HCT116 (cell line): Measurements from ENCODE around the gene E2F1. TPM values are rescaled to one million over a fixed set of nuclear protein-coding genes. Genes with fewer than 3 reads are reported as not detected.

Experiments used
- ATAC-seq: fragments of 200-7000 bp; cut with Tn5 transposase; 2 replicates; pipeline ENCODE4 v1.9.1; 2020; ENCODE audit warnings: mild to moderate bottlenecking, moderate library complexity
- BruUV-seq: library from RNA; stranded (reverse); fragments of 400-500 nt; replicated peaks from 2 replicates; lab custom pipeline; 2021; lab: Mats Ljungman, UMichigan
- CTCF ChIA-PET: fragments of 300-600 bp; sonication (Branson Sonifier 250); formaldehyde crosslinking; loops from one replicate; lab custom pipeline; 2021; ENCODE audit warnings: antibody characterized with exemption; lab: Charles Lee
- POLR2A ChIA-PET: fragments of 300-600, 350-600 bp; sonication (Branson Sonifier 250); formaldehyde crosslinking; loops from one replicate; lab custom pipeline; 2021; ENCODE audit warnings: antibody characterized with exemption; lab: Charles Lee
- RAD21 ChIA-PET, 2 experiments: fragments of 300-600 bp; sonication (Branson Sonifier 250); formaldehyde crosslinking; loops; one replicate each; lab custom pipeline; 2023; ENCODE audit warnings: low total read pairs in 2 of 2; ENCODE audit not compliant: uncharacterized antibody in 2 of 2, unreplicated experiment in 2 of 2, low non-redundant PET in 1 of 2; lab: Charles Lee
- DNase-seq: peaks from one replicate; pipeline ENCODE4 v3.0.0-alpha.2; 2010; ENCODE audit warnings: low read depth, low spot score
- H2AFZ ChIP-seq: fragments of 200-600 bp; shearing (Covaris generic), sonication (generic); 2 replicates; pipeline ENCODE4 v1.6.1; 2017; ENCODE audit warnings: low read depth, mixed run types, mixed read lengths, antibody characterized with exemption, low read length; ENCODE audit not compliant: poor library complexity, severe bottlenecking
- H3K27ac ChIP-seq: 2 replicates; pipeline ENCODE4 v1.5.1; 2012; ENCODE audit warnings: low read depth, low read length
- H3K27me3 ChIP-seq: fragments of 200-600 bp; sonication (generic); 2 replicates; pipeline ENCODE4 v1.6.1; 2016; ENCODE audit warnings: mixed run types, low read length, mixed read lengths; ENCODE audit not compliant: insufficient read depth
- H3K36me3 ChIP-seq, 2 experiments: fragments of 200-500 bp in 1 of 2; fragments of 200-600 bp in 1 of 2; sonication (Bioruptor generic) in 1 of 2; sonication (generic) in 1 of 2; 2 replicates each; pipeline versions ENCODE4 v1.5.1 to v1.6.1; 2014 to 2016; ENCODE audit warnings: low read length in 2 of 2, inconsistent platforms in 1 of 2, mixed read lengths in 1 of 2, mixed run types in 1 of 2; ENCODE audit not compliant: insufficient read depth in 2 of 2, control insufficient read depth in 1 of 2
- H3K4me1 ChIP-seq, 2 experiments: fragments of 200-600 bp in 1 of 2; sonication (generic) in 1 of 2; 2 replicates each; pipeline versions ENCODE4 v1.5.1 to v1.6.1; 2012 to 2017; ENCODE audit warnings: low read length in 2 of 2, inconsistent platforms in 1 of 2, mild to moderate bottlenecking in 1 of 2, mixed read lengths in 1 of 2, mixed run types in 1 of 2, moderate library complexity in 1 of 2; ENCODE audit not compliant: insufficient read depth in 2 of 2, control insufficient read depth in 1 of 2
- H3K4me2 ChIP-seq: fragments of 200-600 bp; sonication (generic); 2 replicates; pipeline ENCODE4 v1.6.1; 2017; ENCODE audit warnings: mixed run types, low read length, mixed read lengths
- H3K4me3 ChIP-seq, 2 experiments: fragments of 200-600 bp in 1 of 2; sonication (generic) in 1 of 2; replicated peaks in 1 of 2; 2 replicates each; pipeline ENCODE4 v1.5.1; 2011 to 2016; ENCODE audit warnings: low read length in 2 of 2, control low read depth in 1 of 2, low read depth in 1 of 2, mild to moderate bottlenecking in 1 of 2, mixed read lengths in 1 of 2, mixed run types in 1 of 2
- H3K79me2 ChIP-seq: fragments of 200-600 bp; sonication (generic); 2 replicates; pipeline ENCODE4 v1.6.1; 2017; ENCODE audit warnings: mild to moderate bottlenecking, mixed run types, low read length, moderate library complexity, mixed read lengths; ENCODE audit not compliant: insufficient read depth
- H3K9ac ChIP-seq: fragments of 200-600 bp; sonication (generic); 2 replicates; pipeline ENCODE4 v1.6.1; 2016; ENCODE audit warnings: low read length, mixed read lengths
- H3K9me2 ChIP-seq: fragments of 200-600 bp; sonication (generic), shearing (Covaris generic); 2 replicates; pipeline ENCODE4 v1.6.1; 2017; ENCODE audit warnings: mixed run types, mild to moderate bottlenecking, moderate library complexity; ENCODE audit not compliant: insufficient read depth
- H3K9me3 ChIP-seq, 2 experiments: fragments of 200-500 bp in 1 of 2; fragments of 200-600 bp in 1 of 2; sonication (Bioruptor generic) in 1 of 2; sonication (generic) in 1 of 2; 2 replicates each; pipeline ENCODE4 v1.6.1; 2014 to 2017; ENCODE audit warnings: low read length in 2 of 2, mixed read lengths in 2 of 2, inconsistent platforms in 1 of 2, low read depth in 1 of 2, mild to moderate bottlenecking in 1 of 2, mixed run types in 1 of 2, moderate library complexity in 1 of 2; ENCODE audit not compliant: control insufficient read depth in 1 of 2, insufficient read depth in 1 of 2
- H4K20me1 ChIP-seq: fragments of 200-600 bp; sonication (generic), shearing (Covaris generic); 2 replicates; pipeline ENCODE4 v1.6.1; 2017; ENCODE audit warnings: mixed run types, mild to moderate bottlenecking, moderate library complexity; ENCODE audit not compliant: insufficient read depth
- CEBPB ChIP-seq: IDR thresholded peaks from 2 replicates; pipeline ENCODE4 v1.6.1; 2012; ENCODE audit warnings: low read depth
- EGR1 ChIP-seq: IDR thresholded peaks from 2 replicates; pipeline ENCODE4 v1.6.1; 2012; ENCODE audit warnings: low read depth
- EZH2 ChIP-seq: fragments of 200-600 bp; sonication (generic); IDR thresholded peaks from 2 replicates; pipeline ENCODE4 v1.6.1; 2017; ENCODE audit warnings: antibody characterized with exemption, mixed run types
- EZH2phosphoT487 ChIP-seq: fragments of 200-600 bp; IDR thresholded peaks from 2 replicates; pipeline ENCODE4 v1.6.1; 2018; ENCODE audit warnings: antibody characterized with exemption, borderline replicate concordance
- FOSL1 ChIP-seq: IDR thresholded peaks from 2 replicates; pipeline ENCODE4 v1.6.1; 2012; ENCODE audit warnings: low read depth
- POLR2A ChIP-seq: IDR thresholded peaks from 2 replicates; pipeline ENCODE4 v1.7.0; 2011; ENCODE audit warnings: borderline replicate concordance; ENCODE audit not compliant: insufficient read depth, insufficient read length; ENCODE audit errors: extremely low read depth
- RAD21 ChIP-seq: IDR thresholded peaks from 2 replicates; pipeline ENCODE4 v1.6.1; 2012; ENCODE audit warnings: low read depth, mild to moderate bottlenecking
- SIN3A ChIP-seq: IDR thresholded peaks from 2 replicates; pipeline ENCODE4 v1.6.1; 2012; ENCODE audit warnings: low read depth
- SP1 ChIP-seq: IDR thresholded peaks from 2 replicates; pipeline ENCODE4 v1.6.1; 2012; ENCODE audit warnings: low read depth
- ZFX ChIP-seq: fragments of 450-650 bp; IDR thresholded peaks from 2 replicates; pipeline ENCODE4 v1.6.1; 2017
- ZNF274 ChIP-seq: fragments of 200-500 bp; sonication (Bioruptor generic); IDR thresholded peaks from 2 replicates; pipeline ENCODE4 v1.6.1; 2014; ENCODE audit warnings: mild to moderate bottlenecking, low read depth, low read length, inconsistent platforms
- intact Hi-C: fragments of 100-400 bp; cut with micrococcal nuclease; formaldehyde crosslinking; loops from 2 replicates; pipeline ENCODE4 v1.10.0; 2022
- total RNA-seq: library from RNA; stranded (reverse); gene quantifications from one replicate; pipeline ENCODE4 v1.2.1, GENCODE V29; 2021; ENCODE audit not compliant: unreplicated experiment
- TF ChIP-seq, protein P1 (sequence below): IDR thresholded peaks from 2 replicates; pipeline ENCODE4 v1.6.1; 2012; ENCODE audit warnings: low read depth
- TF ChIP-seq, protein P2 (sequence below): IDR thresholded peaks from 2 replicates; pipeline ENCODE4 v1.6.1; 2011; ENCODE audit warnings: mild to moderate bottlenecking, low read length, moderate library complexity; ENCODE audit not compliant: insufficient replicate concordance; ENCODE audit errors: extremely low read depth
- TF ChIP-seq, protein P3 (sequence below), 3 experiments: fragments of 200-600 bp in 1 of 3; sonication (generic) in 1 of 3; IDR thresholded peaks in 2 of 3; conservative IDR thresholded peaks in 1 of 3; 2 replicates each; pipeline ENCODE4 v1.5.1; 2012 to 2017; ENCODE audit warnings: low read depth in 2 of 3, low read length in 2 of 3, antibody characterized with exemption in 1 of 3, borderline replicate concordance in 1 of 3, control low read depth in 1 of 3, mild to moderate bottlenecking in 1 of 3, mixed read lengths in 1 of 3, mixed run types in 1 of 3, moderate library complexity in 1 of 3; ENCODE audit not compliant: insufficient read depth in 1 of 3

E2F1 gene
- total RNA-seq, 1 experiment from 2014 or later = 30.9 TPM

DNA sequence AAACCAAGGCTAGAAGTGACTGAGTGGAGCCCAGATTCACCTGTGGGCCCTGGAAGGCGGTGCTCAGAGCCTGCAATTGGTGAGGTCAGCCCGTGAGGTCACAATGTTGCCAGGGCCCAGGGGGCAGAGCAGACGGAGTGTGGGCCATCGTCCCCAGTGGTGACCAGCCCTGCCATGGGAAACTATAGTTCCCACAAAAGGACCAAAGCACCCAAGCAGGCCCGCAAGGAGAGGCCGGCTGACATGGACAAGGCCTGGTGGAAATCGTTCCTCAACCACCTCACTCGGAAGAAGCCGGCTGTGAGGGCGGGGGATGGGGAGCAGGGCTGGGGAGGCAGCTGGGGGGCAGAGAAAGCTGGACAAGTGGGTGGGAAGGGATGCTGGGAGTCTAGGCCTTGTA, 24.0 kb downstream of the E2F1 start, which contains the start of gene C20orf144 (continued):
- no peak for TF ChIP-seq EGR1
- TF ChIP-seq EZH2phosphoT487 = no peak
- TF ChIP-seq RAD21 = no peak
- no peak for TF ChIP-seq SP1
- no peak for TF ChIP-seq SIN3A
- TF ChIP-seq, all 23 proteins: peak for 0

DNA sequence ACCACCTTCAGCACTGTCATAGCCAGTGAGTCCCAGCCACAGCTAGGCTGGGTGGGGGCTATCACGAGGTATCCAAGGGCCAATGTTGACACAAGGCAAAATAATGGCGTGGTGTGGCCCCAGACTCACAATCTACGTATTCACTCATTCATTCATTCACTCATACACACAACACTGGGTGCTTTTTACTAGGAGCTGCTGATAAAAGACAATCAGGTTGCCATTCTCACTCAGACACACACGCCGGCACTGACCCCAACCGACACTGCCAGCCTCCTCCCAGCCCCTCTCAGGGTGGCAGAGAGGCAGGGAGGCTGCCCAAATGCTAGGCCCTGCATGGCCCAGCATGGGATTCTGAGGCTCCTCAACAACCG, 25.5 kb downstream of the E2F1 start:
- RAD21 ChIA-PET = interaction anchor here in 1 of 2 experiments (0.6 kb wide), 1 partner anchor 217 kb away, joined by 5 read pairs; the partner anchor contains the start of gene SNTA1
- Histone ChIP-seq H3K36me3 (peaks cover 0 to 3% of the 10 kb centered on the region in 2 experiments; a peak in 1 of 4 replicates), H4K20me1 (no peaks in the 10 kb centered on the region), H3K4me2 (no peak overlapping the region), H3K9ac (no peak overlapping the region), H3K4me1 (peaks cover 9 to 22% of the 10 kb centered on the region in 2 experiments), H3K27me3 (no peaks in the 10 kb centered on the region), H3K9me2 (no peaks in the 10 kb centered on the region)
- DNase-seq (no peak), ATAC-seq (no peak)
- intact Hi-C loops = no loop called here
- TF ChIP-seq, protein P1, sequence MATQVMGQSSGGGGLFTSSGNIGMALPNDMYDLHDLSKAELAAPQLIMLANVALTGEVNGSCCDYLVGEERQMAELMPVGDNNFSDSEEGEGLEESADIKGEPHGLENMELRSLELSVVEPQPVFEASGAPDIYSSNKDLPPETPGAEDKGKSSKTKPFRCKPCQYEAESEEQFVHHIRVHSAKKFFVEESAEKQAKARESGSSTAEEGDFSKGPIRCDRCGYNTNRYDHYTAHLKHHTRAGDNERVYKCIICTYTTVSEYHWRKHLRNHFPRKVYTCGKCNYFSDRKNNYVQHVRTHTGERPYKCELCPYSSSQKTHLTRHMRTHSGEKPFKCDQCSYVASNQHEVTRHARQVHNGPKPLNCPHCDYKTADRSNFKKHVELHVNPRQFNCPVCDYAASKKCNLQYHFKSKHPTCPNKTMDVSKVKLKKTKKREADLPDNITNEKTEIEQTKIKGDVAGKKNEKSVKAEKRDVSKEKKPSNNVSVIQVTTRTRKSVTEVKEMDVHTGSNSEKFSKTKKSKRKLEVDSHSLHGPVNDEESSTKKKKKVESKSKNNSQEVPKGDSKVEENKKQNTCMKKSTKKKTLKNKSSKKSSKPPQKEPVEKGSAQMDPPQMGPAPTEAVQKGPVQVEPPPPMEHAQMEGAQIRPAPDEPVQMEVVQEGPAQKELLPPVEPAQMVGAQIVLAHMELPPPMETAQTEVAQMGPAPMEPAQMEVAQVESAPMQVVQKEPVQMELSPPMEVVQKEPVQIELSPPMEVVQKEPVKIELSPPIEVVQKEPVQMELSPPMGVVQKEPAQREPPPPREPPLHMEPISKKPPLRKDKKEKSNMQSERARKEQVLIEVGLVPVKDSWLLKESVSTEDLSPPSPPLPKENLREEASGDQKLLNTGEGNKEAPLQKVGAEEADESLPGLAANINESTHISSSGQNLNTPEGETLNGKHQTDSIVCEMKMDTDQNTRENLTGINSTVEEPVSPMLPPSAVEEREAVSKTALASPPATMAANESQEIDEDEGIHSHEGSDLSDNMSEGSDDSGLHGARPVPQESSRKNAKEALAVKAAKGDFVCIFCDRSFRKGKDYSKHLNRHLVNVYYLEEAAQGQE = no peak
- TF ChIP-seq, protein P2, sequence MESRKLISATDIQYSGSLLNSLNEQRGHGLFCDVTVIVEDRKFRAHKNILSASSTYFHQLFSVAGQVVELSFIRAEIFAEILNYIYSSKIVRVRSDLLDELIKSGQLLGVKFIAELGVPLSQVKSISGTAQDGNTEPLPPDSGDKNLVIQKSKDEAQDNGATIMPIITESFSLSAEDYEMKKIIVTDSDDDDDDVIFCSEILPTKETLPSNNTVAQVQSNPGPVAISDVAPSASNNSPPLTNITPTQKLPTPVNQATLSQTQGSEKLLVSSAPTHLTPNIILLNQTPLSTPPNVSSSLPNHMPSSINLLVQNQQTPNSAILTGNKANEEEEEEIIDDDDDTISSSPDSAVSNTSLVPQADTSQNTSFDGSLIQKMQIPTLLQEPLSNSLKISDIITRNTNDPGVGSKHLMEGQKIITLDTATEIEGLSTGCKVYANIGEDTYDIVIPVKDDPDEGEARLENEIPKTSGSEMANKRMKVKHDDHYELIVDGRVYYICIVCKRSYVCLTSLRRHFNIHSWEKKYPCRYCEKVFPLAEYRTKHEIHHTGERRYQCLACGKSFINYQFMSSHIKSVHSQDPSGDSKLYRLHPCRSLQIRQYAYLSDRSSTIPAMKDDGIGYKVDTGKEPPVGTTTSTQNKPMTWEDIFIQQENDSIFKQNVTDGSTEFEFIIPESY = no peak
- TF ChIP-seq SIN3A = no peak
- TF ChIP-seq SP1 = no peak
- no peak for TF ChIP-seq CEBPB
- no peak for TF ChIP-seq RAD21
- TF ChIP-seq FOSL1 = no peak
- no peak for TF ChIP-seq ZFX
- TF ChIP-seq, protein P3, sequence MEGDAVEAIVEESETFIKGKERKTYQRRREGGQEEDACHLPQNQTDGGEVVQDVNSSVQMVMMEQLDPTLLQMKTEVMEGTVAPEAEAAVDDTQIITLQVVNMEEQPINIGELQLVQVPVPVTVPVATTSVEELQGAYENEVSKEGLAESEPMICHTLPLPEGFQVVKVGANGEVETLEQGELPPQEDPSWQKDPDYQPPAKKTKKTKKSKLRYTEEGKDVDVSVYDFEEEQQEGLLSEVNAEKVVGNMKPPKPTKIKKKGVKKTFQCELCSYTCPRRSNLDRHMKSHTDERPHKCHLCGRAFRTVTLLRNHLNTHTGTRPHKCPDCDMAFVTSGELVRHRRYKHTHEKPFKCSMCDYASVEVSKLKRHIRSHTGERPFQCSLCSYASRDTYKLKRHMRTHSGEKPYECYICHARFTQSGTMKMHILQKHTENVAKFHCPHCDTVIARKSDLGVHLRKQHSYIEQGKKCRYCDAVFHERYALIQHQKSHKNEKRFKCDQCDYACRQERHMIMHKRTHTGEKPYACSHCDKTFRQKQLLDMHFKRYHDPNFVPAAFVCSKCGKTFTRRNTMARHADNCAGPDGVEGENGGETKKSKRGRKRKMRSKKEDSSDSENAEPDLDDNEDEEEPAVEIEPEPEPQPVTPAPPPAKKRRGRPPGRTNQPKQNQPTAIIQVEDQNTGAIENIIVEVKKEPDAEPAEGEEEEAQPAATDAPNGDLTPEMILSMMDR (IDR thresholded peaks at IDR 0.05 in 2 of 3, conservative IDR thresholded peaks at IDR 0.05 in 1 of 3; ENCODE audit: borderline replicate concordance in 1 of 3, insufficient read depth in 1 of 3, low read depth in 2 of 3, low read length in 2 of 3) = no peak
- TF ChIP-seq POLR2A = no peak
- TF ChIP-seq ZNF274 = no peak
- no peak for TF ChIP-seq EGR1
- no peak for TF ChIP-seq EZH2
- TF ChIP-seq EZH2phosphoT487 = no peak
- TF ChIP-seq, all 23 proteins: peak for 0
- Histone ChIP-seq H3K9me3 (no peaks in the 10 kb centered on the region), H3K4me3 (no peak overlapping the region), H3K79me2 (peaks cover 6% of the 10 kb centered on the region; the same call in 1 of the 2 replicates), H2AFZ (no peak overlapping the region), H3K27ac (no peak overlapping the region)
- POLR2A ChIA-PET = no interaction called here
- BruUV-seq = no TSS peak
- CTCF ChIA-PET = no interaction called here
